Lower leg skin (tissue), 4 donors: ENCODE measurements around the gene VWDE. TPM values are rescaled to one million over a fixed set of nuclear protein-coding genes. Genes with fewer than 3 reads are reported as not detected.

Source experiments
- DNase-seq, 2 donors: peaks; one replicate each; pipeline ENCODE4 v3.0.0-alpha.2; 2019; ENCODE audit warnings: low spot score in 2 of 2
- H3K4me3 ChIP-seq: fragments of 200-600 bp; sonication (generic); 2 replicates; pipeline ENCODE4 v1.5.1; 2017; ENCODE audit warnings: mild to moderate bottlenecking, low read depth; ENCODE audit not compliant: poor library complexity, severe bottlenecking
- POLR2A ChIP-seq, 2 donors: fragments of 450-650 bp; IDR thresholded peaks; one replicate each; pipeline ENCODE4 v1.6.1; 2016 to 2017; ENCODE audit warnings: antibody characterized with exemption in 2 of 2, mild to moderate bottlenecking in 1 of 2, moderate library complexity in 1 of 2
- WGBS, 2 donors: methylation state at CpG; one replicate each; pipeline ENCODE4 v1.1.5; 2018; 5-methylcytosine and 5-hydroxymethylcytosine counted together
- intact Hi-C: fragments of 100-400 bp; cut with DNase I; formaldehyde crosslinking; loops from one replicate; pipeline ENCODE4 v1.15.0; 2023; ENCODE audit warnings: low total_unique reads
- total RNA-seq, 4 donors: library from RNA; depleted of rRNA; stranded (reverse); fragments of >200 nt; gene quantifications; one replicate each; pipeline ENCODE4 v1.1.0, GENCODE V29; 2016
- TF ChIP-seq, protein P1 (sequence below), 3 donors: fragments of 450-650 bp; IDR thresholded peaks; one replicate each; pipeline ENCODE4 v1.5.1; 2016; ENCODE audit warnings: antibody characterized with exemption in 3 of 3, mild to moderate bottlenecking in 3 of 3, moderate library complexity in 2 of 3

VWDE gene
- total RNA-seq, 4 donors from 2014 or later, result 0.05 to 0.32 (median 0.19) TPM; not detected in 1

DNA sequence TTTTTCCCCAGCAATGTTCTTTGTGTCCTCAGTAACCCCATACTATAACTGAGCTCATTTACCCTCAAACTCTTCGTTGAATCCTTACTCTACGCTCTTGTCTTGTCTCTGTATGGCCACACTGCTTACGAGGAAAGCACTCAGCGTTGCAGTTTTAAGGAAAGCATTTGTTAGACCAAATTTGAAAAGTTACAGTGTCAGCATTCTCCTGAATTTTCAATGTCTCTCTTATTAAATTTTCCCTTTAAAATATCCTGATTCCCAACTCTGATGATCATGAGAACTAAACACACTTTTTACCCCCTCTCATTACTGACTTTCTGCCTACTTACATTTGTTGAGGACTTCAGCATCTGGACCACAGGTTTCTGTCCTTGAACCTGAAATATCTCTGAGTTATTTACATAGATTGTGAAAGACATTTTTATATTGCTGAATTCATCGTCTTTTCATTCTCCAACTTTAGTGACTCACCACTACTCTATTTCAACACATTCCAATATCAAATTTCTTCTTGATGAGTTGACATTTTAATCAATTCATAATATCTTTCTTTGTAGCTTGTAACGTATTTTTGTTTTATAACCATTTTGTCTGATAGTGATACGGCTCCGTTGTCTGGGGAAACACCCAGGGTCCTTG lies 19.8 kb upstream of the VWDE start:
- intact Hi-C loops, result no loop called here

DNA sequence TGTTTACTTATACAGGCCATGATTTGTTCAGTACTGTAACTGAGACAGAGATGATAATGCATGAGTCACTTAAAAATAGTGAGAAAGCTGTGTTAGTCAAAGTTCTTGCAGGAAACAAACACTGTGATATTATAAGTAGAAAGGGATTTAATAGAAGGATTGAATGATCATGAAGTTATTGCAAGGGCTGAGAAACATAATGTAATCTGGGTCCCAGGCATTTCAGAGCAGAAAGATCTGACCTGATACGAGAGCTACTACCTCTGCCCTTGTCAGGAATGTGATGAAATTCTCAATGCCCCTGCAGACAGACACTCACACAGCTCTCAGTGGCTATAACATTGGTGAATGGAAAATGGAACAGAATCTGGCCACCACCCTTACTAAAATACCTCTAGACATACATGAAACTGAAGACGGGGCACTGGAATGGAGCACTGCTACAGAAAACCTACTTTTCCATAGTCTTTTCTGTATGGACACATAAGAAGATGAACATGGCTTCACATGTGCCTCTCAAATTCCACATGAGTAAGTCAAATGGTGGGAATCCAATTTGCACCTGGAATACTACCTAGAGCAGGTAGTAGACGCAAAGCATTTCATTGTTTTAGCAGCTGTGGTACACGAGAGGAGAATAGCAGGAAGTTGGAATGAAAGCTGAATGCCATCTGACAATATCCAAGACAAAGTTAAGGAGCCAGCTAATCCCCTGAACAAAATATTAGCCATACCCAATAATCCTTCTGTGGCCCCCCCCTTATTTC lies 19.1 kb upstream of the VWDE start:
- H3K4me3 ChIP-seq, result no peak overlapping the region
- intact Hi-C loops, result no loop called here
- TF ChIP-seq POLR2A (IDR thresholded peaks at IDR 0.05), result no peak
- TF ChIP-seq, protein P1, sequence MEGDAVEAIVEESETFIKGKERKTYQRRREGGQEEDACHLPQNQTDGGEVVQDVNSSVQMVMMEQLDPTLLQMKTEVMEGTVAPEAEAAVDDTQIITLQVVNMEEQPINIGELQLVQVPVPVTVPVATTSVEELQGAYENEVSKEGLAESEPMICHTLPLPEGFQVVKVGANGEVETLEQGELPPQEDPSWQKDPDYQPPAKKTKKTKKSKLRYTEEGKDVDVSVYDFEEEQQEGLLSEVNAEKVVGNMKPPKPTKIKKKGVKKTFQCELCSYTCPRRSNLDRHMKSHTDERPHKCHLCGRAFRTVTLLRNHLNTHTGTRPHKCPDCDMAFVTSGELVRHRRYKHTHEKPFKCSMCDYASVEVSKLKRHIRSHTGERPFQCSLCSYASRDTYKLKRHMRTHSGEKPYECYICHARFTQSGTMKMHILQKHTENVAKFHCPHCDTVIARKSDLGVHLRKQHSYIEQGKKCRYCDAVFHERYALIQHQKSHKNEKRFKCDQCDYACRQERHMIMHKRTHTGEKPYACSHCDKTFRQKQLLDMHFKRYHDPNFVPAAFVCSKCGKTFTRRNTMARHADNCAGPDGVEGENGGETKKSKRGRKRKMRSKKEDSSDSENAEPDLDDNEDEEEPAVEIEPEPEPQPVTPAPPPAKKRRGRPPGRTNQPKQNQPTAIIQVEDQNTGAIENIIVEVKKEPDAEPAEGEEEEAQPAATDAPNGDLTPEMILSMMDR (IDR thresholded peaks at IDR 0.05), result no peak
- no peak for DNase-seq
- 60 to 71% methylated on average over 4 of the region's 4 CpGs for WGBS, 2 donors

More for the DNA sequence above, 19.8 kb upstream of the VWDE start:
- H3K4me3 ChIP-seq, result no peak overlapping the region
- no peak for TF ChIP-seq POLR2A (IDR thresholded peaks at IDR 0.05)
- TF ChIP-seq, protein P1 (IDR thresholded peaks at IDR 0.05), result no peak
- no peak for DNase-seq
- 39 to 45% methylated on average over 8 of the region's 8 CpGs for WGBS, 2 donors

DNA sequence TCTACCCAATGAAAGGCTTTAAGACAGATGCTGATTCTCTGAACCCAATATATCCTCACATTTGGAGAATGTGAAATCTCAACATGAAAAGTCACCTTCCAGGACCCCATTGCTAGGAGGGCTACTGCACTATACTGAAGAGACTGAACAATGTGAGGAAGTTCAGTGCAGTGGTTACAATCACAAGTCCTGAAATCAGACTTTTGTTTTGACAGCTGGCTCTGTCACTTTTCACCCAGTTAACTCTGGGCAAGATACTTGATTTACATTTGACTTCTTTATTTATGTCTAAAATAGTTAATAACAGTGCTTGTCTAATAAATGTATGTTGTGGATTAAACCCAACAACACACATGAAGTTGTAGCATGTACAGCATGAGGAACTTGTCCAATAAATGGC lies 14.8 kb upstream of the VWDE start:
- DNase-seq, result no peak
- TF ChIP-seq, protein P1 (IDR thresholded peaks at IDR 0.05), result no peak
- TF ChIP-seq POLR2A (IDR thresholded peaks at IDR 0.05), result no peak
- no peak overlapping the region for H3K4me3 ChIP-seq
- intact Hi-C loops, result no loop called here

DNA sequence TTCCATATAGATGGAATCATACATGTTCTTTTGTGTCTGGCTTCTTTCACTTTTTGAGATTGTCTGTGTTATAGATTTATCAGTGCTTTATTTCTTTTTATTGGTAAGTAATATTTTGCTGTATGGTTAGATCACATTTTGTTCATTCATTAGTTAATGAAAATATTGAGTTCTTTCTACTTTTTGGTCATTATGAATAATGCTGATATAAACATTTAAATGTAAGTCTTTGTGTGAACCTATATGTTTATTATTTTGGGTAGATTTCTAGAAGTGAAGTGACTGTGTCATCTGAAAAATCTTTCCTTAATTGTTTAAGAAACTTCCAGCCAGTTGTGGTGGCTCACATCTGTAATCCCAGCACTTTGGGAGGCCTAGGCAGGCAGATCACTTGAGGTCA lies 11.4 kb upstream of the VWDE start:
- intact Hi-C loops, result no loop called here
- no peak overlapping the region for H3K4me3 ChIP-seq
- DNase-seq, result no peak
- TF ChIP-seq, protein P1 (IDR thresholded peaks at IDR 0.05), result no peak
- no peak for TF ChIP-seq POLR2A (IDR thresholded peaks at IDR 0.05)

DNA sequence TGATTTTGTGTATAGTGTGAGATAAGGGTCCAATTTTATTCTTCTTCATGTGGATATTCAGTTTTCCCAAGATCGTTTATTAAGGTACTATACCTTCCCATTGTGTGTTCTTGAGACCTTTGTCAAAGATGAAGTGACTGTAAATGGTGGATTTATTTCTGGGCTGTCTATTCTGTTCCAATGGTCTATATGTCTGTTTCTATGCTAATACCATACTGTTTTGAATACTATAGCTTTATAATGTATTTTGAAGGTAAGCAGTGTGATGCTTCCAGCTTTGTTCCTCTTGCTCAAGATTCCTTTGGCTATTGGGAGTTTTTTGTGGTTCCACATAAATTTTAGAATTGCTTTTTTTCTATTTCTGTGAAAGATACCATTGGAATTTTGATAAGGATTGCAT lies 8.7 kb upstream of the VWDE start:
- 88 to 91% methylated on average over 1 of the region's 1 CpG for WGBS, 2 donors
- TF ChIP-seq, protein P1 (IDR thresholded peaks at IDR 0.05), result no peak
- TF ChIP-seq POLR2A (IDR thresholded peaks at IDR 0.05), result no peak
- intact Hi-C loops, result no loop called here
- no peak for DNase-seq
- no peak overlapping the region for H3K4me3 ChIP-seq
